ELF-1 (cell line): ENCODE data around the gene PAX5.
A peak's percentile ranks its signal among the peaks of the same experiment; 100 is the strongest.
"Not testable (repeated sequence)": the region's sequence is repeated elsewhere in the genome, so short reads cannot be mapped to it uniquely, and the experiment has no call there.

Experiments used
- DNase-seq: peaks from one replicate; pipeline ENCODE4 v3.0.0-alpha.2; 2016; ENCODE audit warnings: low read depth, low spot score

PAX5 gene

DNA sequence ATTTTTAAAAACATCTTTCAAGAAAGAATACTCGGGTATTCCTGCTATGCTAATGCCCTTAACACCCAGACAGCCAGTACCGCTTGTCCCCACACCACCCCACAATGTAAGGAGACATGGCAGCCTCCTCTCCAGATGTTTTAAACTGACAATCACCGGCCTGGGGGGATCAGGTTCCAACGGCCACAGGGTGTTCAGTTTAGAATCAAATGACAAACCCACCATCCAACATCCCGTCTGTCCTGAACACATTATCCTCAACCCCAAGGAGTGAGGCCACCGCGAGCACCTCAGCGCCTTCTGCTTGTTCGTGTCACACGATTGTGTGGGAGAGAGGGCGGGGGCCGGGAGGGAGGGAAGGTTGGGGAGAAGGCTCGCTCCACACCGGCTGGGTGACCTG, 152.8 kb downstream of the PAX5 start:
- no peak for DNase-seq

DNA sequence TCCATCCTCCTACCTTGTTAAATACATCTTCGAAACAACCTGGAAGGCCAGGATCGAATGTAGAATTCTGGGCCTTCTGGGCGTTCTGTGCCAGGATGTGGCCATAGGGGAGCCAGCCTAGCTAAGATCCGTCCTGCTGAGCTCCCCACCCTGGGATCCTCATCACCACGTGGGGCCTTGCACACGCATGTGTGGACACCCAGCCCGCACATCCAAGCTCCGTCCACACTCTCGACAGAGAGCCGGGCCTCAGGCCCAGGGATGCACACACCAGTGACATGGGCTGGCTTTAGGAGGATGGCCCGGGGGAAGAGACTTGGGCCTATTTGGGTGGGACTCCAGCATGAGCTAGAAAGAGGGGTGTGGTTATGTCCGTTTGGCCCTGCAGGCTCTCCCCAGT, 154.0 kb downstream of the PAX5 start:
- DNase-seq: no peak

DNA sequence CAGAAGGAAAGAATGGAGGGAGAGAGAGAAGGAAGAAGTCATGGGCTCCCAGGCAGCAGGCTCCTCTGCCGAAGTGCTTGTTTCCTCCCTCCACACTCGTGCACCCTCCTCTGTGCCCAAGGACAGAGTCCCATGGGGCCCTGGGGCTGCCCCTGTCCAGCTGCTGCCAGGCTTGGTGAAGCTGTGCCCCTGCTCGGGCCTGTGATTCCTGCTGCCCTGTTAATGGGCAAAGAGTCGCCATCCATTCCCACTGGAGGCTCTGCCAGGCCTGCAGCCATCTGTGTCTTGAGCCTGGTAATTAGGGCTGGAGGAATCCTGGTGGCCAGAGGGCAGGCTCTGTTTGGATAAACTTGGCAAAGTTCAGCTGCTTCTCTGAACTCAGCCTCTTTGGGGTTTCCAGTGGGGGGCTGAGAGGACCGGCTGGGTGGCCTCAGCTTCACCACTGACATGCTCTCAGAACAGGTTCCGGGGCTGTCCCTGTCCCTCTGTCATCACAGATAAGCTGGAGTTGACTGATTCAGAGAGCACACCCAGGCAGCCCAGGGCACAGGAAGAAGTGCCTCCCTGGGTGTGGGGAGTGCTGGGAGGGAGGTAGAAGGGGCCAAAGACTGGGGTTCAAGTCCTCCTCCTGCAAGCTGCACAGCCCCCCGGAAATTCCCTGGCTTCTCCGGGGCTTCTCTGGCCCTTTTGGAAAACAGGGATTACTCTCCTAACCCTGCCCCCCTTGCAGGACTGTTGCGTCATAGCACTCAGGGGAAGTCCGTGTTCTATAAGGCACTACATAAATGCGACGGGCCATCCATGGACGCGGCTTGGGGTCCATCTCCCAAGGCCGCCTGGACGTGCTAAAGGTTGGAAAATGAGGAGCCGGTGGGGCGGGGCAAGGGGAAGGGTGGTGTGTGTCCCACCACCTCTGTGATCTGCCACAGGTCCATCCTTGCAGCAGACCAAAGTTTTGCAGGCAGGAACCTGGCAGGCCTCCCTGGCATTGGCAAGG, 154.8 kb downstream of the PAX5 start:
- DNase-seq: no peak

DNA sequence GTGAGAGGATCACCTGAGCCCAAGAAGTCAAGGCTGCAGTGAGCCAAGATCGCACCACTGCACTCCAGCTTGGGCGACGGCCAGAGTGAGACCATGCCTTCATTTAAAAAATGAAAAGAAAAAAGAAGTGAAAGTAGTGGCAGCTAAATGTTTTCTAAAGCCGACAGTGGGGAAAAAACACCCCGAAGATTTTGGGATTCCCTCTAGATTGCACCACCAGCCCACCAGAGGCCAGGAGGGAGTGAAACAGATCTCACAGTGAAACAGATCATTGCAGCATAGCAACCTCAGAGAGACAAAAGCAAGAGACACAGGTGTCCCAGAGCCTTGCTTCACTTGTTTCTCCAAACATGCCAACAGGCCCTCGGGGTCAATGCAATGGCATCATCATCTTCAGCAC, 156.8 kb downstream of the PAX5 start:
- no peak for DNase-seq

DNA sequence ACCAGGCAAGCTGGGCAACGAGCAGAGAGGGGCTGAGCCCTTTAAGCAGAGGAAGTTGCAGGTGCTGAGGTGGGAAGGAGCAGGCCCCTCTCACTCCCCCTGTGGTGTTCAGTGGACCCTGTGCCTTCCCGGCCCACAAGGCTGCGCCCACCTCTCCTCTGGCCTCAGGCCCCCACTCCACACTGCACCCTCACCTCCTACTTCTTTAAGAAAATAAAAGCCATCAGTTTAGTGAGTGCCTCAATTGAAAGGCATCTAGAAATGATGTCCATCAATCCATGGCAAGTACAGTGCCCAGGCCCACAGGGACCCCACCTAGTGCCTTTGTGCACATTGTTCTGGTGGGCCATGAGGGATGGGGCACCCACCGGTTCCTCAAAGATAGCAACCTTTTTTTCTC, 158.0 kb downstream of the PAX5 start:
- DNase-seq: no peak

DNA sequence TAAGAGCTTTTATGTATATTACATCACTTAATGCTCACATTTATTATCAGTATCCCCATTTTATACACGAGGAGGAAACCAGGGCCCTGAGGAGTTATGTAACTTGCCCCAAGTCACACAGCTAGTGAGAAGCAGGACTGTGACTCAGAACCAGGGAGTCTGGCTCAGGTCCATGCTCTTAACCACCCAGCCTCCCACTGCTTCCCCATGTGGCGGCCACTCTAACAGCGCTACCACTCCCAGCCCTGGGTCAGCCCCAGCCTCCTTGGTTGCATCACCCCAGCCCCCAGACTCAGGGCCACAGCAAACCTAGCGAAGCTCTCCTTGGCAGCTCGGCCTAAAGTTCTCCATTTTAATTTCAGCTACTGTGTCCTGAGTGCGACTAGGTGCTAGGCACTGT, 159.1 kb downstream of the PAX5 start:
- no peak for DNase-seq

DNA sequence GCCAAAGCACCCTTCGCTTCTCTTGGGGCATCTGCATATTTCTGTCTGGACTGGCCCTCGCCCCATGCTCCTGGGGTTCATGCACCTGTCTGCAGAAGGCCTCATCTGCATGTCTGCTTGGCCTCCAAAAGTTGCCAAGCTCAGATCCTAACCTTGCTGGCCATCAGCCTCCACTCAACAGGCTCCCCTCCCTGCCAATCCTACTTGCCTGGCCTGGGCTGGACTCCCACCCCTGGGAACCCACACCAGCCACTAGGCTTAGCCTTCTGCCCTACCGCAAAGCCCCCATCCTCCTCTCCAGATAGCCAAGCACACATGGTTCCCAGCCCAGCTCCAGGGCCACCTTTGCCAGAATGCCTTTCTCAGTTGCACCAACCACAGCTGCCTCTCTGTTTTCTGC, 159.8 kb downstream of the PAX5 start:
- DNase-seq: no peak

DNA sequence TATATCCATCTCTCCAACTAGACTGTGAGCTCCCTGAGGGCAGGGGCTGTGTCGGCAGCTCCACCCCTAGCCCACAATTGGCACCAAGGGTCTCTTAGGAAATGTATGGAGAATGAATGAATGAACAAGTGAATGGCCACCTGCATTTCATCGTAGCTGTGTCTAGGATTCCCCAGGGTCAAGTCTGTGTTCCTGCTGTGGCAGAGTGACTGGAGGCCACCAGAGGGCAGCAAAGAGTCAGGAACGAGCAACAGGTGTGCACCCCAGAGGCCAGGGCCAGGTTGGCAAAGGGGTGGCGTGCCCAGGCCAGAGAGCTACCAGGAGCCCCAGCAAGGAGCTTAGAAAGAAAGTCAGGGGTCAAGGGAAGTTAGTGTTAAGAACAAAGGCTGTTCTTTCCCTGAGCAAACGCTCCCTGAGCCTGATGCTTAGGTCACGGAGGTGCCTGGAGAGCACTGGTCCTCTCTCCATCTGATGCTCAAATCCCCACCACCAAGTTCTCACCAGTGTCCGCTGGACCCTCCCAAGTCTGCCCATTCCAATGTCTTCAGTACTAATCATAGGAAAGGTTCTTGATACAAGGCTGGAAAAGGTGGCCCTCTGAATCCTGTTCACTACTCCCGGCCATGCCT, 160.7 kb downstream of the PAX5 start:
- peak; percentile 70 for DNase-seq

DNA sequence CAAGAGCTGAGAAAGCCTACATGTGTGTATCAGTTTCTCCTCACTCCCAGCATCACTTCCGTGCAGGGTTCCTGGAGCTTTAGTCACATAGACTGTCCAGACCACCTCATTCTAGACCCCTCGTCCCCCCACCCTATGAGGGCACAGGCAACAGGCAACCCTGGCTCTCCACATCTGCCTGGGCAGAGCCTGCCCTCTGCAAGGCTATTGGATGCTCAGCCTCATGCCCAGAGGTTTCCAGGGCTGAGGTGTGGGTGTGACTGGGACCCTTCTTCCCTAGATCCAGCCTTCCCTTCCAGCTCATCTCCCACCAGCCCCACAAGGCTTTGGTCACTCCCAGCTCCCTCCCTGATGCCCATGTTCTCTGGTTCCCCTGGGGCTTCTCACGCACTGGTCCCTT, 161.4 kb downstream of the PAX5 start:
- DNase-seq: no peak

DNA sequence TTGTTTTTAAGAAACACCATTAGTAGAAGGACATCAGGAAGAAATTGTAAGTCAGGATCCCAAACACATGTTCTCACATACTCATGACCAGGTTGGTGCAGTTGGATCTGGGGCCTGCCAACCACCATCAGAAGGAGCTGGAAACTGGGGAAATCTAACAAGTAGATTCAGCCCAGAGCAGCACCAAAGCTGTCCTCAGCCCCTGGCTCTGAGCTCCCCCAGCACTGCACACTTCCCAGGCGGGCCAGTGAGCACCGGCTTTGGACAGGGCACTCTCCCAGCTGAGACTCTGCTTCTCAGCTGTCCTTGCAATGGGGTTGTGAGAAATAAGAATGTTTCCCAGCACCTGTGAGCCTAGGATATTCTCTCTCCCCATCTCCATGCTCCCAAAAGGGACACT, 162.5 kb downstream of the PAX5 start:
- DNase-seq: no peak

DNA sequence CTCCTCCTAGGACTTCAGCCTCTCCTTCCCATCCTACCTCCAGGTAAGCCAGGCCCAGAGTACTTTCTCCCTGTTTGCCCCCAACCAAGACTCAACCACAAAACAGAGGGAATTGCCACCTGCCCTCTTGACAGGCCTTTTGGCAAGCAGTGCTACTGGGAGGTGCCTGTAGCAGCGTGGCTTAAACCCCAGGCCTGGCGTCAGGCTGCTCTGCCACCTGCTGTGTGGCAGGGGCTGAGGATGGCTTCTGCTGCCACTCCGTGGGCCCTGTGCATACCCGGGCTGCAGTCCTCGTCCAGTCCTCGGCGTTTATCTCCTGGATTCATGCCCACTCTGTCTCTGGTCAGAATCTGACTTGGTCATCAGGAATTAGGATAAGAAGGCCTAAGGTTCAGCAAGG, 163.1 kb downstream of the PAX5 start:
- DNase-seq: no peak

DNA sequence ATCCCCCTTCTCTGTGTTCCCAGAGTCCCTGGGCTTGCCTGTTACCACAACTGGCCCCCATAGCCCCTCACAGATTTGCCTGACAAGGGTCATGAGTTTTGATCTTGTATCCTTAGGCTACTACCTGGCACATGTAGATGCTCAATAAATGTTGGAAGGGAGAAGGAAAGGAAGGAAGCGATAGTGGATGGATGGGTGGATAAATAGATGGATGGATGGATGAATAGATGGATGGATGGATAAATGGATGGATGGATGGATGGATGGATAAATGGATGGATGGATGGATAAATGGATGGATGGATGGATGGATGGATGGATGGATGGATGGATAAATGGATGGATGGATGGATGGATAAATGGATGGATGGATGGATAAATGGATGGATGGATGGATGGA, 164.5 kb downstream of the PAX5 start:
- DNase-seq: not testable (repeated sequence)

DNA sequence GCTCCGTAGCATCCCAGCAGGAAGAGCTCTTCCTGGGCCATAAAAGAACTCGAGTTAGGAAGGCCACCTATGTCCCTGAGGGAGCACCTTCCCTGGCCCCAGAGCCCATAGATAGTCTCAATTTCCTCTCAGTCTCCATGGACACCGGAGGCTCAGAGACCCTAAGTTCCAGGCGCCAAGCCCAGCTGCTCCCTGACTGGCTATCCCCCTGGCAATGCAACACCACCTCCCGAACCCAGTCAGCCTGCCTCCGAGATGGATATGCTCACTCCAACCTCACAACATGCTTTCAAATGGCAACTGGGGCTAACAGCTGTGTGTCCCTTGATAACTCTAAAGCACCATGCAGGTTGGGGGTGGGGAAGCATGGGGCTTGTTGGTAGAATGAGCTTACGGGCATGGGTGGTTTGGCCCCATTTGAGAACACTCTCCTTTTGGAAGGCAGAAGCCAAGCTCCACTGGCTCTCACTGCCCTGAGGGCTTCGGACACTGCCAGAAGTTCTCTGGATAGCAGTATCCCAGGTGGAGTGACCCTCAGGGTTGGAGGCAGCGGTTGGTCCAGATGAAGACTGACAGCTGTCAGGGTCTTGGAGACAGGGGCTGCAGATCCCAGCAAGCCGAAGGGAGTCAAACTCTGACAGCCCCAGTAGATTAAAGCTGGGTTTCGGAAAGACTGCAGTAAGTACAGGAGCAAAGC, 165.3 kb downstream of the PAX5 start:
- DNase-seq: peak; percentile 28

DNA sequence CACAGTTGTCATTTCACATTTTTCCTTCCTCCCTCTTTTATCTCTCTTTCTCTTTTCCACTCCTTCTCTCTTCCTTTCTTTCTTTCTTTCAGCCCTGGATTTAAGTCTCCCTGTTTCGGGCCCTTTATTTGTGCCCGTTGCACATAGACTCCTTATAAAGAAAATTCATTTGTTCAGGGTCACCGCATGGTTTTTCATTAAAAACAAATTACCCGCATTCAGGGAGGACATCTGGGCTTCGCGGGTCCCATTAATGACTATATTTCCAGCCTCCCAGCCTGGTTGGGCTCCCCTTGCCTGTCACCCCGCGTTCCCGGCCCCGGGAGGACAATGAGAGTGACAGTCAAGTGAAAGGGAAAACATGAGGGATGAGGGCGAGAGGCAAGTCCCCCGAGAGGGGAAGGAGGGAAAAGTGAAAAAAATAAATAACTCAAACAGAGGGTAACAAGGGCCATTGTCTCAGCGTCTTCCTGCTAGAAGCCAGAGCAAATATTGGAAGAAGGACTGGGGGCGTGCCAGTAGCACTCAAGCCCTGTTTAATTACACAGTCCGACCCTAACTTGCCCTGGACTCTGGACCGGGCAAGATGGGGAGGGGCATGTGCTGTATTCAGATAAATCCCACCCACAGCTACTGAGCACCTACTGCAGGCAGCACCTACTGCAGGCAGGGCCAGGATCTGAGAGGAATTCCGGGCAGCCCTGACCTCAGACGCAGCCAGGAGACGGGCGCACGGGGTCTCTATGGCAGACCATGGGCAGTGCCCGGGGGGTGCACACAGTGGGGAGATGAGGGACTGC, 166.2 kb downstream of the PAX5 start:
- DNase-seq: no peak

DNA sequence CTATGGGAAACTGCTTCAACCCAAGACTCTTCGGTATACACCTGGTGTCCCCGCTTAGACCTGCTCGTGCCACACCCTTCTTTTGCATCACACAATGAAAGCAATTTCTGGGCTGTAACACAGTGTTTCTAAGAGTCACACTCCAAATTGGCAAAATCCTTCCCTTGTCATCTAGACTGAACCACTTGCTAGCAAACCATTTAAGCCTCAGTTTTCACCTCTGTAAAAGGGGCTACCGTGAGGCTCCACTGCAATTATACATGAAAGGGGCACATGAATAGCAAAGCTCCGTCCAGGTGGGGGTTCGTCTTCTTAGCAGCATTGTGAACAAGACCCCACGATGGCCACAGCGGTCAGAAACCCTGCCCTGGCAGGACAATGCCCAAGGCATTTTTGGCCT, 166.8 kb downstream of the PAX5 start:
- no peak for DNase-seq

DNA sequence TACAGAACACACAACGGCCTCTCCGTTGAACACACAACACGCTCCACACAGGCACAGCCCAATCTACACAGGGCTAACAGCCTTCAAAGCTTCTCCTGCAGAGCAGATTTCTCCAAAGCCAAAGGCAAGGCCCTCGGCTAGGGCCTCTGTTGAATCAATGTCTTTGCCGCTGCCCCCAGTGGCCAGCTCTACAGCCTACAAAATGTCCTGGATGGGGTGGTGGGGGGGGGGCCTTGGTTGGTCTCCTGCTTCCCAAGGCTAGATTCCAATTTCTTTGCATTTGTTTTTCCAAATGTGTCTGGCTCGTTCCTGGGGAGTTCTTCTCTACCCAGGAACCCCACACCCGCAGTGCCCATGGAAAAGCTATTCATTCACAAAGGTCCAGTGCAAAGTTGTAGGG, 167.2 kb downstream of the PAX5 start:
- no peak for DNase-seq

DNA sequence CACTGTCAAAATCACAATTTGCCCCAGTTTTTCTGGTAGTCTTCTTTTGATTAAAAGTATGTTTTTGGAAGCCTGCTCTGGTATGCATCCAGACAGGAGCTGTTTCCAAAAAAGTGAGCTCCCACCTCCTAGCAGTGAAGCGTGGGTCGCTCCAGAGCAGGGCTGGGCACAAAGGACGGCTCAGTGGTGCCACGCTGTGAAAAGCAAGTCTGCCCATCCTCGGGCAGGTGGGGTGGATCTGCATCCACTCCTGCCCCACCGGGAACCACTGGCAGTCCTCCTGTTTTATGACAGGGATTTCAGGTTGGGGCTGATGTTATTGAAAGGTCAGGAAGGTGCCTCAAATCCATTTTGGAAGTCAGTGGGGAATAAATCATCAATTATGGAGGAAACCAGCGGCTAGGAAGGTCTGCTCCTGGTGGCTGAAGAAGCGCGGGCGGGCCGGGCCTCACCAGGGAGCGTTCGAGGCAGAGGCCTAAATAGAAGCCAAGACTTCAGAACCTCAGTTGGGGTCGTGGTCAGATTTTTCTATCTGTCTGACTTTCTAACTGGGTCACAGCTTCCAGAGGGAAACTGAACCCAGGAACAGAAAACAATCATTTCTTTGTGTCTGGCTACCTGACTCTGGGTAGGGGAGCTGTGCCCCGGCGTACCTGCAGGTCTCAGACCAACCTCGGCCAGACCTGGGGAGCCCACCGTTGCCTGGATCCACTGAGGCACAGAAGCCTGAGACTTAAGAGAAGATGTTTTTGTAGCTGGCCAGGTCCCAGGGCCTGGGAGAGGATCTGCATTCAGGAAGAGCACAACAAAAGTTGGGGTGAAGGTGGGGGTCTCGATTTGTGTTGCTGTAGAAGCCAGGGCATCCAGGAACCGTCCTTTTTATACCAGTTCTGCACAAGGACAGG, 168.1 kb downstream of the PAX5 start:
- no peak for DNase-seq

DNA sequence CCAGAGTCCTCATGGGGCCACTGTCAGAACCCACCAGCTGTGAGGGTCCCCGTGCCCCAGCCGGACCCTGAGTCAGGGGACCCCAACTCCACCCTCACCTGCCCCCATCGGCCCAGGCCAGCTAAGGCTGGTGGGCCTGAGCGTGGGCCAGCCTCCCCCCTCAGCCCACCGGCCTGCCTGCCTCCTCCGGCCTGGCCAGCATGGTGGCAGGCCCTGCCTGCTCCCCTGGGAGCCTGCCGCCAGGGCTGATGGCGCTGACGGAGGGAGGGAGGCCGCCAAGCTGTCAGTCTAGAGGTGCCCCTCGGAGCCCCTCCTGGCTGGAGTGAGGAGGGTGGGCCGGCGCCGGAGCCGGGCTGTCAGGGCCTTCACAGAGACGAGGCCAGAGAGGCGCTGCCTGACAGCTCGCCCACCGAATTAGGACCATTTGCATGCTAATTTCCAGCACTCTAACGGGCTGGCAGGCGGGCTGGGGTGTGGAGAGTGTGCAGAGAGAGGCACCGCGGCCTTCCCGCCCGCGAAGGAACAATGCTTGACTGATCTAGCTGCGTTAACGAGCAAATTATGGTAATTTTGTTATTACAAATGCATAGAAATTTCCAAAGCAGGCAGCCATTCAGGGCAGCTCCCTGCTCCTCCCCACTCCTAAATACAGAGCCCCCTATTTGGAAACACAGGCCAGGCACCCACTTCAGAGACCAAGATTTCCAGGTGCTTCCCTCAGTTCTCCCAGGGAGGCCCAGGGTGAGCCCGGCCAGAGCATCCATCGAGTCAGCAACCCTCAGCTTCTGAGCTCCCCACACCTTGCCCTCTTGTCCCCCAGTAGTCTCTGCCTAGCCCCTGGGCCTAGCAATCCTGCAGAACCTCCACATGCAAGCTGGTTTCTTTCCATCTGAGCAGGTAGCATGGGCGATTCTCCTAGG, 169.3 kb downstream of the PAX5 start:
- DNase-seq: peak; percentile 57
